Calu3 (cell line): ENCODE results near the gene SPSB1. TPM values are rescaled to one million over a fixed set of nuclear protein-coding genes. Genes with fewer than 3 reads are reported as not detected.

ENCODE experiments used
- BruUV-seq: library from RNA; stranded (reverse); fragments of 400-500 nt; replicated peaks from 2 replicates; lab custom pipeline; 2021; lab: Mats Ljungman, UMichigan
- CTCF ChIA-PET: fragments of 300-600 bp; sonication (Branson Sonifier 250); formaldehyde crosslinking; loops from one replicate; lab custom pipeline; 2022; ENCODE audit warnings: antibody characterized with exemption; lab: Charles Lee
- DNase-seq: peaks from one replicate; pipeline ENCODE4 v3.0.0; 2022
- H3K27ac Mint-ChIP-seq: one replicate; pipeline ENCODE4 v1.8.0; 2022; ENCODE audit warnings: mixed read lengths; ENCODE audit not compliant: unreplicated experiment
- H3K27me3 Mint-ChIP-seq: one replicate; pipeline ENCODE4 v1.8.0; 2022; ENCODE audit warnings: mixed read lengths; ENCODE audit not compliant: unreplicated experiment
- H3K36me3 Mint-ChIP-seq: one replicate; pipeline ENCODE4 v1.8.0; 2022; ENCODE audit warnings: mild to moderate bottlenecking, moderate library complexity, mixed read lengths; ENCODE audit not compliant: insufficient read depth, unreplicated experiment
- H3K4me1 Mint-ChIP-seq: one replicate; pipeline ENCODE4 v1.8.0; 2022; ENCODE audit warnings: mild to moderate bottlenecking, low read depth, mixed read lengths; ENCODE audit not compliant: unreplicated experiment
- H3K4me3 Mint-ChIP-seq: one replicate; pipeline ENCODE4 v1.8.0; 2022; ENCODE audit warnings: mild to moderate bottlenecking, low read depth, moderate library complexity, mixed read lengths; ENCODE audit not compliant: unreplicated experiment
- H3K9me3 Mint-ChIP-seq: one replicate; pipeline ENCODE4 v1.8.0; 2022; ENCODE audit warnings: low read depth, mixed read lengths; ENCODE audit not compliant: unreplicated experiment
- CTCF ChIP-seq: fragments of 200-600 bp; IDR thresholded peaks from one replicate; pipeline ENCODE4 v1.8.0; 2022; ENCODE audit warnings: antibody characterized with exemption; ENCODE audit not compliant: unreplicated experiment
- intact Hi-C: fragments of 100-400 bp; cut with micrococcal nuclease; formaldehyde crosslinking; loops from one replicate; pipeline ENCODE4 v1.10.0; 2022; ENCODE audit not compliant: unreplicated experiment
- total RNA-seq: library from RNA; stranded (reverse); gene quantifications from 2 replicates; pipeline ENCODE4 v1.2.3, GENCODE V29; 2022

The SPSB1 gene
- total RNA-seq, 1 experiment from 2014 or later, result 4.9 TPM

GRCh38 chr1:9313576-9313975, 20.9 kb downstream of the SPSB1 start:
- intact Hi-C loops, result no loop called here
- no peaks in the 10 kb centered on the region for H3K36me3 Mint-ChIP-seq
- CTCF ChIA-PET, result interaction anchor here (0.6 kb wide), 1 partner anchor 180 kb away, joined by 3 read pairs; no protein-coding TSS in a partner anchor
- H3K27me3 Mint-ChIP-seq, result no peaks in the 10 kb centered on the region
- no peak for DNase-seq
- H3K9me3 Mint-ChIP-seq, result no peaks in the 10 kb centered on the region
- no peak for TF ChIP-seq CTCF
- no TSS peak for BruUV-seq
- no peaks in the 10 kb centered on the region for H3K4me1 Mint-ChIP-seq
- H3K27ac Mint-ChIP-seq, result no peak overlapping the region
- no peak overlapping the region for H3K4me3 Mint-ChIP-seq

GRCh38 chr1:9314111-9314510, 21.4 kb downstream of the SPSB1 start:
- Mint-ChIP-seq H3K9me3 (no peaks in the 10 kb centered on the region), H3K27ac (no peak overlapping the region), H3K4me3 (no peak overlapping the region), H3K27me3 (no peaks in the 10 kb centered on the region), H3K36me3 (no peaks in the 10 kb centered on the region), H3K4me1 (no peaks in the 10 kb centered on the region)
- BruUV-seq, result no TSS peak
- no peak for DNase-seq
- CTCF ChIA-PET, result no interaction called here
- no peak for TF ChIP-seq CTCF
- intact Hi-C loops, result no loop called here

- Mint-ChIP-seq H3K4me3 (no peak overlapping the region), H3K9me3 (no peaks in the 10 kb centered on the region), H3K27me3 (no peaks in the 10 kb centered on the region), H3K4me1 (no peaks in the 10 kb centered on the region), H3K27ac (no peak overlapping the region), H3K36me3 (no peaks in the 10 kb centered on the region)
- no peak for DNase-seq
- CTCF ChIA-PET, result no interaction called here
- TF ChIP-seq CTCF, result no peak
- intact Hi-C loops, result no loop called here
- no TSS peak for BruUV-seq
Measured at GRCh38 chr1:9314711-9315379, 22.2 kb downstream of the SPSB1 start.

GRCh38 chr1:9315411-9316079, 22.9 kb downstream of the SPSB1 start:
- no peaks in the 10 kb centered on the region for H3K36me3 Mint-ChIP-seq
- intact Hi-C loops, result no loop called here
- H3K27ac Mint-ChIP-seq, result no peak overlapping the region
- no peak for DNase-seq
- H3K4me3 Mint-ChIP-seq, result no peak overlapping the region
- no peaks in the 10 kb centered on the region for H3K9me3 Mint-ChIP-seq
- no peaks in the 10 kb centered on the region for H3K27me3 Mint-ChIP-seq
- TF ChIP-seq CTCF, result no peak
- CTCF ChIA-PET, result no interaction called here
- H3K4me1 Mint-ChIP-seq, result no peaks in the 10 kb centered on the region
- BruUV-seq, result no TSS peak
